K562 (cell line): Measurements from ENCODE around the gene P2RY11. TPM values are rescaled to one million over a fixed set of nuclear protein-coding genes. Genes with fewer than 3 reads are reported as not detected.

Experiments
- FOXK2 ChIP-seq, 2 experiments: fragments of 450-650 bp; IDR thresholded peaks in 1 of 2; conservative IDR thresholded peaks in 1 of 2; 2 replicates each; pipeline ENCODE4 v1.6.1; 2016; ENCODE audit warnings: low read depth in 2 of 2, mild to moderate bottlenecking in 1 of 2
- MBD2 ChIP-seq: sonication (generic); IDR thresholded peaks from 2 replicates; pipeline ENCODE4 v1.6.1; 2016; ENCODE audit warnings: low read depth, borderline replicate concordance
- NRF1 ChIP-seq, 2 experiments: fragments of 450-650 bp; IDR thresholded peaks in 1 of 2; conservative IDR thresholded peaks in 1 of 2; 2 replicates each; pipeline ENCODE4 v1.6.1; 2014; ENCODE audit warnings: mild to moderate bottlenecking in 2 of 2
- PML ChIP-seq: IDR thresholded peaks from 2 replicates; pipeline ENCODE4 v1.6.1; 2012; ENCODE audit warnings: low read length, inconsistent platforms
- POLR2AphosphoS5 ChIP-seq: IDR thresholded peaks from 2 replicates; pipeline ENCODE4 v1.6.1; 2011; ENCODE audit warnings: mild to moderate bottlenecking, low read depth, low read length, moderate library complexity; ENCODE audit not compliant: control insufficient read depth, insufficient read depth
- PPARD ChIP-seq: fragments of 250-450 bp; sonication (Bioruptor Pico); IDR thresholded peaks from 2 replicates; pipeline ENCODE4 v1.8.0; 2022; ENCODE audit warnings: inconsistent platforms, mild to moderate bottlenecking, moderate library complexity
- SMARCB1 ChIP-seq: IDR thresholded peaks from 2 replicates; pipeline ENCODE4 v1.6.1; 2011; ENCODE audit warnings: improper control_type of control experiment, low read depth; ENCODE audit not compliant: insufficient read length
- SRSF3 ChIP-seq: fragments of 200-400 bp; formaldehyde crosslinking; IDR thresholded peaks from 2 replicates; pipeline ENCODE4 v1.6.1; 2016; ENCODE audit warnings: mild to moderate bottlenecking, low read length, moderate library complexity; ENCODE audit not compliant: insufficient read depth
- STAT5A ChIP-seq: IDR thresholded peaks from 2 replicates; pipeline ENCODE4 v1.6.1; 2012; ENCODE audit warnings: low read length, inconsistent platforms, borderline replicate concordance
- SUPT5H ChIP-seq: fragments of 450-650 bp; IDR thresholded peaks from 2 replicates; pipeline ENCODE4 v1.6.1; 2016
- ZNF239 ChIP-seq: fragments of 250-450 bp; sonication (Bioruptor Pico); IDR thresholded peaks from 2 replicates; pipeline ENCODE4 v1.4.0; 2020; ENCODE audit warnings: mild to moderate bottlenecking
- ZNF274 ChIP-seq: IDR thresholded peaks from 2 replicates; pipeline ENCODE4 v1.6.1; 2011; ENCODE audit warnings: low read depth, mild to moderate bottlenecking, low read length, moderate library complexity, borderline replicate concordance
- polyA plus RNA-seq, 8 experiments: library from polyadenylated mRNA; depleted of rRNA in 4 of 8; stranded (reverse) in 5 of 8; unstranded in 3 of 8; fragments of >200 nt; fragmentation: Nextera tagmentation in 2 of 8; fragmentation: Illumina TruSeq in 1 of 8; extraction: Ambion mirVana in 2 of 8; extraction: Trizol in 1 of 8; gene quantifications; 2 replicates each; pipeline versions ENCODE4 v1.2.1 to v1.2.3, GENCODE V29; 2011 to 2014; ENCODE audit warnings: inconsistent platforms in 1 of 8, missing spikeins in 1 of 8
- total RNA-seq, 7 experiments: library from RNA; depleted of rRNA in 6 of 7; stranded (reverse); fragments of >200 nt in 6 of 7; fragmentation: Illumina TruSeq in 2 of 7; extraction: Trizol in 2 of 7; gene quantifications; 2 replicates each; pipeline versions ENCODE4 v1.2.1 to v1.2.3, GENCODE V29; 2011 to 2021; ENCODE audit warnings: low replicate concordance in 1 of 7
- TF ChIP-seq, protein P1 (sequence below): sonication (generic); formaldehyde crosslinking; IDR thresholded peaks from 2 replicates; pipeline ENCODE4 v1.8.1; 2023; ENCODE audit warnings: mild to moderate bottlenecking, missing genetic modification reagents
- TF ChIP-seq, protein P2 (sequence below): fragments of 450-650 bp; IDR thresholded peaks from 2 replicates; pipeline ENCODE4 v1.6.1; 2017; ENCODE audit warnings: antibody characterized with exemption, mild to moderate bottlenecking
- TF ChIP-seq, protein P3 (sequence below): IDR thresholded peaks from 2 replicates; pipeline ENCODE4 v1.6.1; 2012; ENCODE audit warnings: low read depth, low read length, improper control_type of control experiment, borderline replicate concordance
- TF ChIP-seq, protein P4 (sequence below): fragments of 250-450 bp; sonication (Bioruptor Pico); IDR thresholded peaks from 2 replicates; pipeline ENCODE4 v1.4.0; 2020
- TF ChIP-seq, protein P5 (sequence below): fragments of 250-450 bp; sonication (Bioruptor Pico); IDR thresholded peaks from 2 replicates; pipeline ENCODE4 v1.8.0; 2021; ENCODE audit warnings: moderate library complexity, mild to moderate bottlenecking, inconsistent platforms
- TF ChIP-seq, protein P6 (sequence below), 3 experiments: fragments of 200-800 bp in 1 of 3; sonication (Bioruptor generic) in 1 of 3; sonication (generic) in 1 of 3; formaldehyde crosslinking in 1 of 3; IDR thresholded peaks; 2 replicates each; pipeline versions ENCODE4 v1.6.1 to v1.8.0; 2016 to 2022; ENCODE audit warnings: mild to moderate bottlenecking in 2 of 3, missing compliant biosample characterization in 2 of 3, missing genetic modification characterization in 2 of 3, missing genetic modification reagents in 1 of 3

The P2RY11 gene
- total and polyA plus RNA-seq, 9 of the 15 experiments (the other 6 are each of a cell fraction or from before 2014, with no cell fraction given) = 0.03 to 10.1 (median 1.5) TPM

DNA sequence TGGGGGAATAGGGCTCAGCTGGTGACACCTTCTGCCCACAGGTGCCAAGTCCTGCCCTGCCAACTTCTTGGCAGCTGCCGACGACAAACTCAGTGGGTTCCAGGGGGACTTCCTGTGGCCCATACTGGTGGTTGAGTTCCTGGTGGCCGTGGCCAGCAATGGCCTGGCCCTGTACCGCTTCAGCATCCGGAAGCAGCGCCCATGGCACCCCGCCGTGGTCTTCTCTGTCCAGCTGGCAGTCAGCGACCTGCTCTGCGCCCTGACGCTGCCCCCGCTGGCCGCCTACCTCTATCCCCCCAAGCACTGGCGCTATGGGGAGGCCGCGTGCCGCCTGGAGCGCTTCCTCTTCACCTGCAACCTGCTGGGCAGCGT is 2.1 kb downstream of the P2RY11 start (continued):
- TF ChIP-seq, protein P1, sequence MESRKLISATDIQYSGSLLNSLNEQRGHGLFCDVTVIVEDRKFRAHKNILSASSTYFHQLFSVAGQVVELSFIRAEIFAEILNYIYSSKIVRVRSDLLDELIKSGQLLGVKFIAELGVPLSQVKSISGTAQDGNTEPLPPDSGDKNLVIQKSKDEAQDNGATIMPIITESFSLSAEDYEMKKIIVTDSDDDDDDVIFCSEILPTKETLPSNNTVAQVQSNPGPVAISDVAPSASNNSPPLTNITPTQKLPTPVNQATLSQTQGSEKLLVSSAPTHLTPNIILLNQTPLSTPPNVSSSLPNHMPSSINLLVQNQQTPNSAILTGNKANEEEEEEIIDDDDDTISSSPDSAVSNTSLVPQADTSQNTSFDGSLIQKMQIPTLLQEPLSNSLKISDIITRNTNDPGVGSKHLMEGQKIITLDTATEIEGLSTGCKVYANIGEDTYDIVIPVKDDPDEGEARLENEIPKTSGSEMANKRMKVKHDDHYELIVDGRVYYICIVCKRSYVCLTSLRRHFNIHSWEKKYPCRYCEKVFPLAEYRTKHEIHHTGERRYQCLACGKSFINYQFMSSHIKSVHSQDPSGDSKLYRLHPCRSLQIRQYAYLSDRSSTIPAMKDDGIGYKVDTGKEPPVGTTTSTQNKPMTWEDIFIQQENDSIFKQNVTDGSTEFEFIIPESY (CRISPR knock-in tag) = peak; percentile 99
- TF ChIP-seq PPARD (CRISPR knock-in tag) (no peak), MBD2 (0 out of 2 replicates have a peak, but pooled peaks have one; percentile 14), ZNF239 (no peak), ZNF274 (no peak), POLR2AphosphoS5 (0 out of 2 replicates have a peak, but pooled peaks have one; percentile 9), SRSF3 (0 out of 2 replicates have a peak, but pooled peaks have one; percentile 39), PML (peak; percentile 6; the same call in 1 of the 2 replicates), NRF1 (conservative IDR thresholded peaks at IDR 0.05 in 1 of 2, IDR thresholded peaks at IDR 0.05 in 1 of 2) (no peak), FOXK2 (conservative IDR thresholded peaks at IDR 0.05 in 1 of 2, IDR thresholded peaks at IDR 0.05 in 1 of 2; ENCODE audit: low read depth in 2 of 2) (no peak), SUPT5H (peak; percentile 9), SMARCB1 (no peak), STAT5A (no peak)
- TF ChIP-seq, protein P2, sequence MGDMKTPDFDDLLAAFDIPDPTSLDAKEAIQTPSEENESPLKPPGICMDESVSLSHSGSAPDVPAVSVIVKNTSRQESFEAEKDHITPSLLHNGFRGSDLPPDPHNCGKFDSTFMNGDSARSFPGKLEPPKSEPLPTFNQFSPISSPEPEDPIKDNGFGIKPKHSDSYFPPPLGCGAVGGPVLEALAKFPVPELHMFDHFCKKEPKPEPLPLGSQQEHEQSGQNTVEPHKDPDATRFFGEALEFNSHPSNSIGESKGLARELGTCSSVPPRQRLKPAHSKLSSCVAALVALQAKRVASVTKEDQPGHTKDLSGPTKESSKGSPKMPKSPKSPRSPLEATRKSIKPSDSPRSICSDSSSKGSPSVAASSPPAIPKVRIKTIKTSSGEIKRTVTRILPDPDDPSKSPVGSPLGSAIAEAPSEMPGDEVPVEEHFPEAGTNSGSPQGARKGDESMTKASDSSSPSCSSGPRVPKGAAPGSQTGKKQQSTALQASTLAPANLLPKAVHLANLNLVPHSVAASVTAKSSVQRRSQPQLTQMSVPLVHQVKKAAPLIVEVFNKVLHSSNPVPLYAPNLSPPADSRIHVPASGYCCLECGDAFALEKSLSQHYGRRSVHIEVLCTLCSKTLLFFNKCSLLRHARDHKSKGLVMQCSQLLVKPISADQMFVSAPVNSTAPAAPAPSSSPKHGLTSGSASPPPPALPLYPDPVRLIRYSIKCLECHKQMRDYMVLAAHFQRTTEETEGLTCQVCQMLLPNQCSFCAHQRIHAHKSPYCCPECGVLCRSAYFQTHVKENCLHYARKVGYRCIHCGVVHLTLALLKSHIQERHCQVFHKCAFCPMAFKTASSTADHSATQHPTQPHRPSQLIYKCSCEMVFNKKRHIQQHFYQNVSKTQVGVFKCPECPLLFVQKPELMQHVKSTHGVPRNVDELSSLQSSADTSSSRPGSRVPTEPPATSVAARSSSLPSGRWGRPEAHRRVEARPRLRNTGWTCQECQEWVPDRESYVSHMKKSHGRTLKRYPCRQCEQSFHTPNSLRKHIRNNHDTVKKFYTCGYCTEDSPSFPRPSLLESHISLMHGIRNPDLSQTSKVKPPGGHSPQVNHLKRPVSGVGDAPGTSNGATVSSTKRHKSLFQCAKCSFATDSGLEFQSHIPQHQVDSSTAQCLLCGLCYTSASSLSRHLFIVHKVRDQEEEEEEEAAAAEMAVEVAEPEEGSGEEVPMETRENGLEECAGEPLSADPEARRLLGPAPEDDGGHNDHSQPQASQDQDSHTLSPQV = no peak
- TF ChIP-seq, protein P3, sequence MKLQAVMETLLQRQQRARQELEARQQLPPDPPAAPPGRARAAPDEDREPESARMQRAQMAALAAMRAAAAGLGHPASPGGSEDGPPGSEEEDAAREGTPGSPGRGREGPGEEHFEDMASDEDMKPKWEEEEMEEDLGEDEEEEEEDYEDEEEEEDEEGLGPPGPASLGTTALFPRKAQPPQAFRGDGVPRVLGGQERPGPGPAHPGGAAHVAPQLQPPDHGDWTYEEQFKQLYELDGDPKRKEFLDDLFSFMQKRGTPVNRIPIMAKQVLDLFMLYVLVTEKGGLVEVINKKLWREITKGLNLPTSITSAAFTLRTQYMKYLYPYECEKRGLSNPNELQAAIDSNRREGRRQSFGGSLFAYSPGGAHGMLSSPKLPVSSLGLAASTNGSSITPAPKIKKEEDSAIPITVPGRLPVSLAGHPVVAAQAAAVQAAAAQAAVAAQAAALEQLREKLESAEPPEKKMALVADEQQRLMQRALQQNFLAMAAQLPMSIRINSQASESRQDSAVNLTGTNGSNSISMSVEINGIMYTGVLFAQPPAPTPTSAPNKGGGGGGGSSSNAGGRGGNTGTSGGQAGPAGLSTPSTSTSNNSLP = no peak
- TF ChIP-seq, protein P4, sequence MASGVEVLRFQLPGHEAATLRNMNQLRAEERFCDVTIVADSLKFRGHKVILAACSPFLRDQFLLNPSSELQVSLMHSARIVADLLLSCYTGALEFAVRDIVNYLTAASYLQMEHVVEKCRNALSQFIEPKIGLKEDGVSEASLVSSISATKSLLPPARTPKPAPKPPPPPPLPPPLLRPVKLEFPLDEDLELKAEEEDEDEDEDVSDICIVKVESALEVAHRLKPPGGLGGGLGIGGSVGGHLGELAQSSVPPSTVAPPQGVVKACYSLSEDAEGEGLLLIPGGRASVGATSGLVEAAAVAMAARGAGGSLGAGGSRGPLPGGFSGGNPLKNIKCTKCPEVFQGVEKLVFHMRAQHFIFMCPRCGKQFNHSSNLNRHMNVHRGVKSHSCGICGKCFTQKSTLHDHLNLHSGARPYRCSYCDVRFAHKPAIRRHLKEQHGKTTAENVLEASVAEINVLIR (CRISPR knock-in tag) = no peak
- TF ChIP-seq, protein P5, sequence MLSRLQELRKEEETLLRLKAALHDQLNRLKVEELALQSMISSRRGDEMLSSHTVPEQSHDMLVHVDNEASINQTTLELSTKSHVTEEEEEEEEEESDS (CRISPR knock-in tag) = no peak
- TF ChIP-seq, protein P6, sequence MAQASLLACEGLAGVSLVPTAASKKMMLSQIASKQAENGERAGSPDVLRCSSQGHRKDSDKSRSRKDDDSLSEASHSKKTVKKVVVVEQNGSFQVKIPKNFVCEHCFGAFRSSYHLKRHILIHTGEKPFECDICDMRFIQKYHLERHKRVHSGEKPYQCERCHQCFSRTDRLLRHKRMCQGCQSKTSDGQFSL (CRISPR knock-in tag; IDR thresholded peaks at IDR 0.05) = no peak
- TF ChIP-seq, protein P6 (tag; IDR thresholded peaks at IDR 0.05) = no peak
